Aorta (tissue), 5 donors: Measurements from ENCODE around the gene SLC12A7. TPM values are rescaled to one million over a fixed set of nuclear protein-coding genes. Genes with fewer than 3 reads are reported as not detected.

Experiments
- ATAC-seq: fragments of 200-7000 bp; cut with Tn5 transposase; one replicate; pipeline ENCODE4 v1.9.1; 2022; ENCODE audit warnings: moderate library complexity; ENCODE audit not compliant: low FRiP score
- DNase-seq, 2 donors: peaks; one replicate each; pipeline ENCODE4 v3.0.0-alpha.2; 2020
- H3K27ac ChIP-seq, 2 donors: one replicate each; pipeline ENCODE4 v1.5.1; 2013; ENCODE audit warnings: low read length in 2 of 2, mild to moderate bottlenecking in 2 of 2, moderate library complexity in 2 of 2, control low read depth in 1 of 2, inconsistent platforms in 1 of 2, low read depth in 1 of 2
- H3K27me3 ChIP-seq, 2 donors: one replicate each; pipeline ENCODE4 v1.6.1; 2013; ENCODE audit warnings: control low read depth in 1 of 2, low read length in 1 of 2, mild to moderate bottlenecking in 1 of 2, moderate library complexity in 1 of 2; ENCODE audit not compliant: insufficient read depth in 2 of 2, control insufficient read depth in 1 of 2
- H3K36me3 ChIP-seq, 2 donors: one replicate each; pipeline ENCODE4 v1.6.1; 2013; ENCODE audit warnings: control low read depth in 1 of 2, low read length in 1 of 2, mild to moderate bottlenecking in 1 of 2; ENCODE audit not compliant: insufficient read depth in 2 of 2, control insufficient read depth in 1 of 2
- H3K4me1 ChIP-seq, 2 donors: one replicate each; pipeline ENCODE4 v1.6.1; 2013; ENCODE audit warnings: low read length in 2 of 2, control low read depth in 1 of 2, mild to moderate bottlenecking in 1 of 2, moderate library complexity in 1 of 2; ENCODE audit not compliant: insufficient read depth in 2 of 2, control insufficient read depth in 1 of 2
- H3K4me3 ChIP-seq, 2 donors: one replicate each; pipeline ENCODE4 v1.5.1; 2013; ENCODE audit warnings: low read length in 2 of 2, control low read depth in 1 of 2, mild to moderate bottlenecking in 1 of 2
- H3K9me3 ChIP-seq: one replicate; pipeline ENCODE4 v1.6.1; 2013; ENCODE audit warnings: mild to moderate bottlenecking, low read length; ENCODE audit not compliant: control insufficient read depth
- WGBS, 2 donors: extraction: QIAGEN DNeasy Blood & Tissue Kit; methylation state at CpG; one replicate each; pipeline ENCODE4 v1.1.7; 2013; 5-methylcytosine and 5-hydroxymethylcytosine counted together
- intact Hi-C, 2 donors: fragments of 100-400 bp; cut with DNase I; formaldehyde crosslinking; loops; one replicate each; pipeline versions ENCODE4 v1.14.2 to v1.15.0; 2022
- polyA plus RNA-seq, 2 donors: library from polyadenylated mRNA; stranded (reverse); fragments of 200-250 nt; gene quantifications; one replicate each; pipeline ENCODE4 v1.2.3, GENCODE V29; 2013
- total RNA-seq, 2 donors: library from RNA; stranded (reverse); fragmentation: NEBNext Ultra II Directional; extraction: Animal tissue kit (Norgen Biotek cat#: 25700); gene quantifications; one replicate each; pipeline ENCODE4 v1.2.1, GENCODE V29; 2021
- donor health status: healthy with polysubstance abuse.
- donor health status: Bipolar disorder and iron deficiency.
- donor health status: DM: no; HTN: no; CAD: no.
- donor health status: DM: no; HTN: no; CAD: no.
- donor health status: DM: yes; HTN: yes; CAD: no.

The SLC12A7 gene
- total and polyA plus RNA-seq, 4 donors: 4.5 to 54.4 (median 19.3) TPM

DNA sequence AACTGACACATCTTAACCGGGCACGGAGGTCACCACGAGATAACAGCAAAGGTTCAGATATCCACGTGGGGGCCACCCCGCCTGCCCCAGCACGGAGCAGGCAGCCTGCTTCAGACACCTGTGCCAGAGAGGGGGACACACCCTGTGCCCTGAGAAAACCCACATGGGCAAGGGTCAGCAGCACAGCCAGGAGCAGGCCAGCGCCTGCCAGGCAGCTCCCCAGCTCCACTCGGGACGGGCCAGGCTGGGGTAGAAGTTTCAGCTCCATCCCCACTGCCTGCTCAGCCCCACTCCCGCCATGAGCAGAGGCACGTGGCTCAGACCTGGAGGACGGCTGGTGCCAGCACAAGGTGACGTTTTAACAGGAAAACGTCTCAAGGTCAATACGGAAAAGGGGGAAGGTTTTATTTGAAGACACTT, 22.2 kb downstream of the SLC12A7 start:
- ATAC-seq (no peak), DNase-seq (no peak)
- 88 to 91% methylated on average over 15 of the region's 15 CpGs for WGBS, 2 donors
- Histone ChIP-seq H3K4me3 (no peak overlapping the region), H3K27ac (no peak overlapping the region), H3K27me3 (no peaks in the 10 kb centered on the region), H3K4me1 (no peaks in the 10 kb centered on the region), H3K36me3 (peaks cover 0 to 2% of the 10 kb centered on the region in 2 donors), H3K9me3 (no peaks in the 10 kb centered on the region)
- intact Hi-C loops: no loop called here

GRCh38 chr5:1089146-1089545, 22.7 kb downstream of the SLC12A7 start:
- WGBS, 2 donors: 88% methylated on average over 11 of the region's 11 CpGs
- ATAC-seq: no peak
- Histone ChIP-seq H3K9me3 (no peaks in the 10 kb centered on the region), H3K36me3 (peaks cover 0 to 2% of the 10 kb centered on the region in 2 donors), H3K27me3 (no peaks in the 10 kb centered on the region), H3K27ac (no peak overlapping the region), H3K4me3 (no peak overlapping the region), H3K4me1 (no peaks in the 10 kb centered on the region)
- no peak for DNase-seq
- intact Hi-C loops: no loop called here

- WGBS, 2 donors: 95 to 96% methylated on average over 30 of the region's 30 CpGs
- no peak overlapping the region for H3K27ac ChIP-seq
- H3K27me3 ChIP-seq: no peaks in the 10 kb centered on the region
- intact Hi-C loops: no loop called here
- no peak for ATAC-seq
- peaks cover 0 to 2% of the 10 kb centered on the region in 2 donors for H3K36me3 ChIP-seq
- no peak for DNase-seq
- H3K4me1 ChIP-seq: no peaks in the 10 kb centered on the region
- no peaks in the 10 kb centered on the region for H3K9me3 ChIP-seq
- no peak overlapping the region for H3K4me3 ChIP-seq
Measured at GRCh38 chr5:1088726-1089125, 23.1 kb downstream of the SLC12A7 start.

- Histone ChIP-seq H3K27ac (no peak overlapping the region), H3K9me3 (no peaks in the 10 kb centered on the region), H3K4me1 (no peaks in the 10 kb centered on the region), H3K36me3 (no peaks in the 10 kb centered on the region), H3K27me3 (no peaks in the 10 kb centered on the region), H3K4me3 (no peak overlapping the region)
- no peak for ATAC-seq
- no peak for DNase-seq
- intact Hi-C loops: no loop called here
- WGBS, 2 donors: 97 to 98% methylated on average over 26 of the region's 26 CpGs
Measured at GRCh38 chr5:1088031-1088430, 23.8 kb downstream of the SLC12A7 start.

GRCh38 chr5:1087428-1087827, 24.4 kb downstream of the SLC12A7 start:
- ATAC-seq (no peak), DNase-seq (no peak)
- 96 to 97% methylated on average over 25 of the region's 25 CpGs for WGBS, 2 donors
- no peaks in the 10 kb centered on the region for H3K27me3 ChIP-seq
- H3K9me3 ChIP-seq: no peaks in the 10 kb centered on the region
- no peaks in the 10 kb centered on the region for H3K4me1 ChIP-seq
- no peak overlapping the region for H3K4me3 ChIP-seq
- no peak overlapping the region for H3K27ac ChIP-seq
- no peaks in the 10 kb centered on the region for H3K36me3 ChIP-seq
- intact Hi-C loops: no loop called here

DNA sequence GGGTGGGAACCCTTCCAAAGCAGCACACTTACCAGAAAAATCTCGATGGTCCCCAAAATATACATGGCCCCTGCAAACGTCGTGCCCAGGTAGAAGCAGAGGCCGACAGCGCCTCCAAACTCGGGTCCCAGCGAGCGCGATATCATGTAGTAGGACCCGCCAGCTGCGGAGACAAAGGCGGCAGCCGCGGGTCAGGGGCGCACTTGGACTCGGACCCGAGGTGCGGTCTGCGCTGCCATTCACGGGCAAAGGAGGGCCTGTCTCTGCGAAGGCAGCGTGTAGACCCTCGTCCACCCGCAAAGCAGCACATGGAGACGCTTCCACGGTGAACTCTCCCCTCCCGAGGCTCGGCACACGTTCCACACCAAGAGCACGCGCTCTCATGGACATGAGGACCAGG, 25.0 kb downstream of the SLC12A7 start:
- WGBS, 2 donors: 95 to 96% methylated on average over 31 of the region's 31 CpGs
- no peak overlapping the region for H3K4me3 ChIP-seq
- ATAC-seq: no peak

DNA sequence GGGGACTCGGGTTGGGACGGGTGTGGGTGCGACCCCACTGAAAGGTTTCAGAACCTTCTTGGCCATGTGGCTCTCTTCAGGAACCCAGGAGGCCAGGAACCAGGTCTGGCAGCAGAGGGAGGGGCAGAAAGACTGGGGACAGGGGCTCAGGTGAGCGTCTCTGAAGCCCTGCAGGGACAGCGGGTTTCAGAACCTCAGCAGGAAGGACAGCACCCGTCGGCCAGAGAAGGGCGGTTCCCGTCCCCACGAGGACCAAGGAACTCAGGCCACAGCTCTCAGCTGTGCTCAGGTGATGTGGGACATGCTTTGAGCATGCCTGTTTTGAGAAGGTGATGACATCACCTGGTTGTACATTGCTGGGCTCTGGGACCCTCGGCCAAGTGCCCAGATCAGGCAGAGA, 25.7 kb downstream of the SLC12A7 start:
- Histone ChIP-seq H3K4me3 (no peak overlapping the region), H3K27me3 (no peaks in the 10 kb centered on the region), H3K9me3 (no peaks in the 10 kb centered on the region), H3K36me3 (no peaks in the 10 kb centered on the region), H3K4me1 (no peaks in the 10 kb centered on the region), H3K27ac (no peak overlapping the region)
- DNase-seq (no peak), ATAC-seq (no peak)
- intact Hi-C loops: no loop called here
- 78 to 91% methylated on average over 11 of the region's 11 CpGs for WGBS, 2 donors

More for the DNA sequence above, 25.0 kb downstream of the SLC12A7 start:
- no peaks in the 10 kb centered on the region for H3K27me3 ChIP-seq
- no peak overlapping the region for H3K27ac ChIP-seq
- intact Hi-C loops: no loop called here
- H3K36me3 ChIP-seq: no peaks in the 10 kb centered on the region
- no peaks in the 10 kb centered on the region for H3K4me1 ChIP-seq
- no peaks in the 10 kb centered on the region for H3K9me3 ChIP-seq
- DNase-seq: no peak

DNA sequence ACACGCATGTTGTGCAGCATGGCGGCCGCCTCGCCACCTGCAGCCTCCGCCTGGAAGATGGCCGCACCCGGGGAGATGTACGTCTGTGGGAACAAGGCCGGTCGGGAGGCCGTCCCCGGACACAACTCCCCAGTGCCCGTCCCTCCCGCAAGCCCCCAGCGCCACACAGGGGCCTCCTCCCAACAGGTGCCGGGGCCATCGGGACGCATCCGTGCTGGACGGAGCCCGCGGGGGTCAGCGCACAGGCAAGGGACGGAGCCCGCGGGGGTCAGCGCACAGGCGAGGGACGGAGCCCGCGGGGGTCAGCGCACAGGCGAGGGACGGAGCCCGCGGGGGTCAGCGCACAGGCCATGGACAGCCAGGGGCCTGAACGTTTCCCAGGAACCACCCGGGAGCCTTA, 26.5 kb downstream of the SLC12A7 start:
- intact Hi-C loops: no loop called here
- Histone ChIP-seq H3K4me1 (no peaks in the 10 kb centered on the region), H3K4me3 (no peak overlapping the region), H3K27me3 (no peaks in the 10 kb centered on the region), H3K36me3 (no peaks in the 10 kb centered on the region), H3K9me3 (no peaks in the 10 kb centered on the region), H3K27ac (no peak overlapping the region)
- no peak for ATAC-seq
- WGBS, 2 donors: 95% methylated on average over 38 to 39 of the region's 39 CpGs
- no peak for DNase-seq

- no peaks in the 10 kb centered on the region for H3K27me3 ChIP-seq
- no peaks in the 10 kb centered on the region for H3K36me3 ChIP-seq
- 90 to 93% methylated on average over 57 of the region's 57 CpGs for WGBS, 2 donors
- intact Hi-C loops: no loop called here
- no peaks in the 10 kb centered on the region for H3K9me3 ChIP-seq
- DNase-seq (no peak), ATAC-seq (no peak)
- H3K4me1 ChIP-seq: no peaks in the 10 kb centered on the region
- H3K4me3 ChIP-seq: no peak overlapping the region
- no peak overlapping the region for H3K27ac ChIP-seq
Measured at GRCh38 chr5:1083823-1084605, 27.8 kb downstream of the SLC12A7 start.
